PC-9 (cell line): ENCODE results near the gene NHLRC4. TPM values are rescaled to one million over a fixed set of nuclear protein-coding genes. Genes with fewer than 3 reads are reported as not detected.

Experiments used
- BruUV-seq: library from RNA; stranded (reverse); fragments of 400-500 nt; replicated peaks from 2 replicates; lab custom pipeline; 2021; lab: Mats Ljungman, UMichigan
- CTCF ChIA-PET: fragments of 300-600 bp; sonication (Branson Sonifier 250); formaldehyde crosslinking; loops from one replicate; lab custom pipeline; 2022; ENCODE audit warnings: antibody characterized with exemption; lab: Charles Lee
- POLR2A ChIA-PET: fragments of 300-600 bp; sonication (Branson Sonifier 250); formaldehyde crosslinking; loops from one replicate; lab custom pipeline; 2022; ENCODE audit warnings: antibody characterized with exemption; ENCODE audit not compliant: unreplicated experiment; lab: Charles Lee
- DNase-seq, 2 experiments: peaks; one replicate each; pipeline versions ENCODE4 v3.0.0 to v3.0.0-alpha.2; 2015 to 2022; ENCODE audit warnings: mixed read lengths in 1 of 2
- H2AFZ ChIP-seq: fragments of 200-600 bp; sonication (generic); 2 replicates; pipeline ENCODE4 v1.8.1; 2017; ENCODE audit warnings: antibody characterized with exemption
- H3F3A ChIP-seq: fragments of 200-600 bp; sonication (generic); 2 replicates; pipeline ENCODE4 v1.8.1; 2017; ENCODE audit warnings: antibody characterized with exemption, mild to moderate bottlenecking, low read depth; ENCODE audit not compliant: insufficient read depth
- H3K27ac ChIP-seq: fragments of 200-600 bp; sonication (generic); 2 replicates; pipeline ENCODE4 v1.6.1; 2016; ENCODE audit warnings: mixed run types
- H3K27me3 ChIP-seq: fragments of 200-600 bp; sonication (generic); 2 replicates; pipeline ENCODE4 v1.6.1; 2016; ENCODE audit warnings: low read depth, mixed run types; ENCODE audit not compliant: insufficient read depth
- H3K36me3 ChIP-seq: fragments of 200-600 bp; sonication (generic); 2 replicates; pipeline ENCODE4 v1.6.1; 2016; ENCODE audit warnings: low read depth, mixed run types
- H3K4me1 ChIP-seq: fragments of 200-600 bp; sonication (generic); replicated peaks from 2 replicates; pipeline ENCODE4 v1.6.1; 2016; ENCODE audit warnings: mixed run types; ENCODE audit not compliant: insufficient read depth
- H3K4me2 ChIP-seq: fragments of 200-600 bp; sonication (generic); 2 replicates; pipeline ENCODE4 v1.6.1; 2017; ENCODE audit warnings: mixed run types
- H3K4me3 ChIP-seq: fragments of 200-600 bp; sonication (generic); 2 replicates; pipeline ENCODE4 v1.6.1; 2016; ENCODE audit warnings: mixed run types
- H3K79me2 ChIP-seq: fragments of 200-600 bp; sonication (generic); 2 replicates; pipeline ENCODE4 v1.6.1; 2017; ENCODE audit warnings: low read depth, mixed run types
- H3K9me2 ChIP-seq: fragments of 200-600 bp; sonication (generic); 2 replicates; pipeline ENCODE4 v1.8.1; 2017; ENCODE audit warnings: mild to moderate bottlenecking; ENCODE audit not compliant: insufficient read depth
- H3K9me3 ChIP-seq: fragments of 200-600 bp; sonication (generic); 2 replicates; pipeline ENCODE4 v1.8.1; 2016; ENCODE audit warnings: low read depth; ENCODE audit not compliant: insufficient read depth
- H4K20me1 ChIP-seq: fragments of 200-600 bp; sonication (generic); 2 replicates; pipeline ENCODE4 v1.8.1; 2017; ENCODE audit not compliant: insufficient read depth
- EZH2 ChIP-seq: fragments of 200-600 bp; sonication (generic); IDR thresholded peaks from 2 replicates; pipeline ENCODE4 v1.8.0; 2017; ENCODE audit warnings: antibody characterized with exemption, low read depth
- intact Hi-C: fragments of 100-400 bp; cut with micrococcal nuclease; formaldehyde crosslinking; loops from one replicate; pipeline ENCODE4 v1.10.0; 2022; ENCODE audit not compliant: unreplicated experiment
- total RNA-seq: library from RNA; stranded (reverse); gene quantifications from 2 replicates; pipeline ENCODE4 v1.2.3, GENCODE V29; 2021
- TF ChIP-seq, protein P1 (sequence below): fragments of 200-600 bp; sonication (generic); conservative IDR thresholded peaks from 2 replicates; pipeline ENCODE4 v1.6.1; 2017; ENCODE audit warnings: mixed run types, antibody characterized with exemption, mild to moderate bottlenecking, moderate library complexity

Gene NHLRC4
- total RNA-seq, 1 experiment from 2014 or later = not detected

GRCh38 chr16:590815-591200 lies 24.0 kb downstream of the NHLRC4 start:
- H3K4me1 ChIP-seq = peaks cover 46% of the 10 kb centered on the region
- DNase-seq = no peak
- intact Hi-C loops = no loop called here
- H3K36me3 ChIP-seq = no peaks in the 10 kb centered on the region
- no TSS peak for BruUV-seq
- H3K9me2 ChIP-seq = no peaks in the 10 kb centered on the region
- no peak overlapping the region for H3K27ac ChIP-seq
- peaks cover 65% of the 10 kb centered on the region for H3K79me2 ChIP-seq
- H3K4me3 ChIP-seq = peak overlapping the region; percentile 81
- H3K9me3 ChIP-seq = no peaks in the 10 kb centered on the region
- TF ChIP-seq, protein P1, sequence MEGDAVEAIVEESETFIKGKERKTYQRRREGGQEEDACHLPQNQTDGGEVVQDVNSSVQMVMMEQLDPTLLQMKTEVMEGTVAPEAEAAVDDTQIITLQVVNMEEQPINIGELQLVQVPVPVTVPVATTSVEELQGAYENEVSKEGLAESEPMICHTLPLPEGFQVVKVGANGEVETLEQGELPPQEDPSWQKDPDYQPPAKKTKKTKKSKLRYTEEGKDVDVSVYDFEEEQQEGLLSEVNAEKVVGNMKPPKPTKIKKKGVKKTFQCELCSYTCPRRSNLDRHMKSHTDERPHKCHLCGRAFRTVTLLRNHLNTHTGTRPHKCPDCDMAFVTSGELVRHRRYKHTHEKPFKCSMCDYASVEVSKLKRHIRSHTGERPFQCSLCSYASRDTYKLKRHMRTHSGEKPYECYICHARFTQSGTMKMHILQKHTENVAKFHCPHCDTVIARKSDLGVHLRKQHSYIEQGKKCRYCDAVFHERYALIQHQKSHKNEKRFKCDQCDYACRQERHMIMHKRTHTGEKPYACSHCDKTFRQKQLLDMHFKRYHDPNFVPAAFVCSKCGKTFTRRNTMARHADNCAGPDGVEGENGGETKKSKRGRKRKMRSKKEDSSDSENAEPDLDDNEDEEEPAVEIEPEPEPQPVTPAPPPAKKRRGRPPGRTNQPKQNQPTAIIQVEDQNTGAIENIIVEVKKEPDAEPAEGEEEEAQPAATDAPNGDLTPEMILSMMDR = no peak
- TF ChIP-seq EZH2 = no peak
- H2AFZ ChIP-seq = no peak overlapping the region
- CTCF ChIA-PET = no interaction called here
- POLR2A ChIA-PET = interaction anchor here (0.6 to 0.7 kb wide), 3 partner anchors 31 to 91 kb away, joined by 3 to 4 read pairs (median 3); no protein-coding TSS in a partner anchor
- H3K4me2 ChIP-seq = peak overlapping the region; percentile 99
- H3F3A ChIP-seq = peaks cover 35% of the 10 kb centered on the region
- H4K20me1 ChIP-seq = peaks cover 39% of the 10 kb centered on the region
- no peaks in the 10 kb centered on the region for H3K27me3 ChIP-seq

DNA sequence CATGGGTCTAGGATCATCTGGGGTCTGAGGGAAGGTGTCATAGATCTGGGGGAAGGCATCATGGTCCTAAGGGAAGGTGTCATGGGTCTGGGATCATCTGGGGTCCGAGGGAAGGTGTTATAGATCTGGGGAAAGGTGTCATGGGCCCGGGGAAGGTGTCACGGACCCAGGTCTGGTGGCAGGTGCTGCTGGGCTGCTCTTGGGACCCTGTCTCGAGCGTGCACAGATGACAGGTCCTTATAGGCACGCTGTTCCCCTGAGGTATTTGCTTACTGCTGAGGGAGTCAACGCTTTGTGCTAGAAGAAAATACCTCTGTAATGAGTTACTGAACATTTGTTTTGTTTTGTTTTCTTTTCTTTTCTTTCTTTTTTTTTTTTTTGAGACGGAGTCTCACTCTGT lies 24.4 kb downstream of the NHLRC4 start:
- H3K9me3 ChIP-seq = no peaks in the 10 kb centered on the region
- CTCF ChIA-PET = no interaction called here
- H3K27me3 ChIP-seq = no peaks in the 10 kb centered on the region
- no TSS peak for BruUV-seq
- H4K20me1 ChIP-seq = peaks cover 41% of the 10 kb centered on the region
- no peak for TF ChIP-seq EZH2
- TF ChIP-seq, protein P1 = no peak
- peak overlapping the region; percentile 81; the same call in 1 of the 2 replicates for H3K4me3 ChIP-seq
- H3K4me2 ChIP-seq = peak overlapping the region; percentile 99
- peaks cover 69% of the 10 kb centered on the region for H3K79me2 ChIP-seq
- H3F3A ChIP-seq = peaks cover 35% of the 10 kb centered on the region
- H3K4me1 ChIP-seq = peaks cover 46% of the 10 kb centered on the region
- no peak overlapping the region for H2AFZ ChIP-seq
- POLR2A ChIA-PET = no interaction called here
- no peaks in the 10 kb centered on the region for H3K36me3 ChIP-seq
- DNase-seq = no peak
- intact Hi-C loops = no loop called here
- no peak overlapping the region for H3K27ac ChIP-seq
- no peaks in the 10 kb centered on the region for H3K9me2 ChIP-seq

DNA sequence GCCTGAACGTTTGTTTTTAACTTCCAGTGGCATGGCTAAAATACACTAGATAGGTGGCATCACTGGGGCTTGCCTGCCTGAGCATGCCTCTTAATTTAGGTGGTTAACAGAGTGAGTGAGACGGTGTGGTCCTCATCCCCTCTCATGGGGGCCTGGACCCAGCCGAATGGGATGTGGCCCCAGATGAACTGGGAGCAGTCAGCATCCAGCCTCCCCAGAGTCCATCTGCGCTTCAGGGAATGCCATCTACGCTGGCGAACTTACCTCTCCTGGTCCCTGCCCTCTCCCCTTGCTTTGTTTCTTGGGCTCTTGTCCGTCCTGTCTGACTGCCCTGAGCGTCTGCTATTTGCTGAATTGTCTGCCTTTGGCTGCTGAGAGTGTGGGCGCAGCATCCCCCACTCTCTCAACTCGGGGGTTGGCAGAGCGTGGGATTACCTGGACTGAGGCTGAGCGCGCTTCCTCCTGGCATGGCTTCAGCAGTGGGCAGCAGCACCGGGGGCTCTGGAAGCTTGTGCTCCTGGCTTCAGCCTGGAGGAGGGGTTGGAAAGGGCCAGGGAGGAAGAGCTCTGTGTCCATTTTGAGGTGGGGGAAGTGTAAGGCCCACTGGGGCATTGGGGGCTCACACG lies 25.2 kb downstream of the NHLRC4 start:
- Histone ChIP-seq H3K4me2 (peak overlapping the region; percentile 99), H3K27ac (peak overlapping the region; percentile 76), H2AFZ (no peak overlapping the region), H3K79me2 (peaks cover 74% of the 10 kb centered on the region), H3K4me1 (peaks cover 46% of the 10 kb centered on the region), H3K9me2 (no peaks in the 10 kb centered on the region), H3K4me3 (peak overlapping the region; percentile 14; the same call in 1 of the 2 replicates), H3K36me3 (no peaks in the 10 kb centered on the region), H4K20me1 (peaks cover 44% of the 10 kb centered on the region), H3K27me3 (no peaks in the 10 kb centered on the region), H3F3A (peaks cover 35% of the 10 kb centered on the region), H3K9me3 (no peaks in the 10 kb centered on the region)
- BruUV-seq = TSS peak; percentile 13
- ChIA-PET CTCF (interaction anchor here (0.6 kb wide), 2 partner anchors 46 to 72 kb away, joined by 3 read pairs; no protein-coding TSS in a partner anchor), POLR2A (no interaction called here)
- DNase-seq = no peak
- intact Hi-C loops = loop anchor here (2.0 kb wide), 1 partner anchor 45 kb away; the partner anchor contains the start of gene METTL26
- TF ChIP-seq, protein P1 = no peak
- TF ChIP-seq EZH2 = no peak
